IMR-90 (cell line): ENCODE data around the gene NHEJ1. TPM values are rescaled to one million over a fixed set of nuclear protein-coding genes. Genes with fewer than 3 reads are reported as not detected.

ENCODE experiments used
- ATAC-seq: fragments of 200-7000 bp; cut with Tn5 transposase; 2 replicates; pipeline ENCODE4 v1.9.1; 2020; ENCODE audit warnings: low read depth, mild to moderate bottlenecking, moderate library complexity
- BruUV-seq: library from RNA; stranded (reverse); fragments of 400-500 nt; replicated peaks from 2 replicates; lab custom pipeline; 2021; lab: Mats Ljungman, UMichigan
- CTCF ChIA-PET: fragments of 300-600 bp; formaldehyde crosslinking; extraction: SDS; loops from one replicate; lab custom pipeline; 2021; ENCODE audit warnings: antibody characterized with exemption; lab: Yijun Ruan, JAX
- POLR2A ChIA-PET: fragments of 300-600 bp; sonication (Branson Sonifier 250); formaldehyde crosslinking; loops from one replicate; lab custom pipeline; 2022; ENCODE audit warnings: antibody characterized with exemption; ENCODE audit not compliant: unreplicated experiment; lab: Charles Lee
- DNase-seq: peaks from one replicate; pipeline ENCODE4 v3.0.0; 2013
- H2AFZ ChIP-seq: replicated peaks from 2 replicates; pipeline ENCODE3; 2013; ENCODE audit warnings: low read length, mild to moderate bottlenecking; ENCODE audit not compliant: poor library complexity
- H2AK5ac ChIP-seq: 2 replicates; pipeline ENCODE4 v1.6.1; 2013; ENCODE audit warnings: low read depth, low read length, inconsistent platforms
- H2AK9ac ChIP-seq: replicated peaks from 2 replicates; pipeline ENCODE3; 2013; ENCODE audit warnings: mild to moderate bottlenecking, low read depth, low read length, moderate library complexity; ENCODE audit not compliant: poor library complexity
- H2BK120ac ChIP-seq: 2 replicates; pipeline ENCODE4 v1.6.1; 2013; ENCODE audit warnings: low read depth, low read length, inconsistent platforms
- H2BK15ac ChIP-seq: 3 replicates; pipeline ENCODE4 v1.6.1; 2013; ENCODE audit warnings: low read depth, low read length, inconsistent platforms
- H2BK20ac ChIP-seq: 2 replicates; pipeline ENCODE4 v1.6.1; 2013; ENCODE audit warnings: low read depth, mild to moderate bottlenecking, inconsistent platforms, low read length, moderate library complexity
- H2BK5ac ChIP-seq: 2 replicates; pipeline ENCODE4 v1.6.1; 2013; ENCODE audit warnings: mild to moderate bottlenecking, low read depth, low read length, inconsistent platforms; ENCODE audit not compliant: poor library complexity, severe bottlenecking
- H3K14ac ChIP-seq: replicated peaks from 2 replicates; pipeline ENCODE4 v1.6.1; 2013; ENCODE audit warnings: low read depth, low read length, inconsistent platforms
- H3K18ac ChIP-seq: 2 replicates; pipeline ENCODE4 v1.6.1; 2013; ENCODE audit warnings: low read depth, low read length, control low read depth
- H3K23ac ChIP-seq: 2 replicates; pipeline ENCODE4 v1.6.1; 2013; ENCODE audit warnings: low read depth, low read length, inconsistent platforms
- H3K27ac ChIP-seq: 2 replicates; pipeline ENCODE4 v1.5.1; 2013; ENCODE audit warnings: mild to moderate bottlenecking, control low read depth, low read length; ENCODE audit not compliant: insufficient read depth
- H3K27me3 ChIP-seq: 2 replicates; pipeline ENCODE4 v1.6.1; 2013; ENCODE audit warnings: low read length; ENCODE audit not compliant: control insufficient read depth, insufficient read depth
- H3K36me3 ChIP-seq: 2 replicates; pipeline ENCODE4 v1.6.1; 2013; ENCODE audit warnings: low read length, mixed read lengths; ENCODE audit not compliant: control insufficient read depth, insufficient read depth
- H3K4ac ChIP-seq: 2 replicates; pipeline ENCODE4 v1.6.1; 2013; ENCODE audit warnings: low read depth, low read length, inconsistent platforms
- H3K4me1 ChIP-seq: 2 replicates; pipeline ENCODE4 v1.6.1; 2013; ENCODE audit warnings: low read length, mixed read lengths; ENCODE audit not compliant: control insufficient read depth, insufficient read depth
- H3K4me2 ChIP-seq: 2 replicates; pipeline ENCODE4 v1.6.1; 2013; ENCODE audit warnings: low read depth, mild to moderate bottlenecking, control low read depth, low read length, moderate library complexity
- H3K4me3 ChIP-seq: 2 replicates; pipeline ENCODE4 v1.5.1; 2013; ENCODE audit warnings: low read depth, mild to moderate bottlenecking, control low read depth, low read length, moderate library complexity; ENCODE audit not compliant: insufficient read depth
- H3K56ac ChIP-seq: 2 replicates; pipeline ENCODE4 v1.6.1; 2013; ENCODE audit warnings: low read length, inconsistent platforms; ENCODE audit not compliant: insufficient read depth; ENCODE audit errors: extremely low read depth
- H3K79me1 ChIP-seq, 2 experiments: 2 replicates each; pipeline ENCODE4 v1.6.1; 2013; ENCODE audit warnings: low read length in 2 of 2, inconsistent platforms in 1 of 2, low read depth in 1 of 2
- H3K9ac ChIP-seq: 2 replicates; pipeline ENCODE4 v1.6.1; 2013; ENCODE audit warnings: low read depth, low read length, control low read depth
- H3K9me1 ChIP-seq: 2 replicates; pipeline ENCODE4 v1.6.1; 2013; ENCODE audit warnings: low read length, inconsistent platforms; ENCODE audit not compliant: insufficient read depth
- H3K9me3 ChIP-seq: 2 replicates; pipeline ENCODE4 v1.6.1; 2013; ENCODE audit warnings: low read length; ENCODE audit not compliant: control insufficient read depth, insufficient read depth
- H4K20me1 ChIP-seq: 2 replicates; pipeline ENCODE4 v1.6.1; 2013; ENCODE audit warnings: low read length, inconsistent platforms; ENCODE audit not compliant: insufficient read depth
- H4K5ac ChIP-seq: 2 replicates; pipeline ENCODE4 v1.6.1; 2013; ENCODE audit warnings: mild to moderate bottlenecking, low read depth, low read length, control low read depth
- H4K8ac ChIP-seq, 2 experiments: 2 replicates each; pipeline ENCODE4 v1.6.1; 2013; ENCODE audit warnings: low read depth in 2 of 2, low read length in 2 of 2, control low read depth in 1 of 2, inconsistent platforms in 1 of 2
- H4K91ac ChIP-seq: 2 replicates; pipeline ENCODE4 v1.6.1; 2013; ENCODE audit warnings: low read depth, low read length, inconsistent platforms; ENCODE audit not compliant: insufficient read depth
- CHD1 ChIP-seq: IDR thresholded peaks from 2 replicates; pipeline ENCODE4 v1.6.1; 2012; ENCODE audit warnings: low read depth, low read length, improper control_type of control experiment
- ELK1 ChIP-seq: fragments of 150-350 bp; IDR thresholded peaks from 2 replicates; pipeline ENCODE4 v1.6.1; 2016; ENCODE audit warnings: low read depth, mild to moderate bottlenecking, low read length, moderate library complexity, borderline replicate concordance
- FOS ChIP-seq: fragments of 150-350 bp; IDR thresholded peaks from 2 replicates; pipeline ENCODE4 v1.6.1; 2016; ENCODE audit warnings: low read depth, low read length
- MAFK ChIP-seq: IDR thresholded peaks from 2 replicates; pipeline ENCODE4 v1.6.1; 2012; ENCODE audit warnings: low read depth, low read length, improper control_type of control experiment
- MAZ ChIP-seq: IDR thresholded peaks from 2 replicates; pipeline ENCODE4 v1.6.1; 2012; ENCODE audit warnings: low read depth, mild to moderate bottlenecking, low read length, improper control_type of control experiment, moderate library complexity, borderline replicate concordance
- MXI1 ChIP-seq: IDR thresholded peaks from 2 replicates; pipeline ENCODE4 v1.6.1; 2012; ENCODE audit warnings: low read depth, mild to moderate bottlenecking, low read length, moderate library complexity, borderline replicate concordance
- NFE2L2 ChIP-seq: fragments of 150-350 bp; IDR thresholded peaks from 2 replicates; pipeline ENCODE4 v1.6.1; 2016; ENCODE audit warnings: low read depth, mild to moderate bottlenecking, low read length
- POLR2A ChIP-seq: IDR thresholded peaks from 2 replicates; pipeline ENCODE4 v1.6.1; 2012; ENCODE audit warnings: mild to moderate bottlenecking, low read depth, low read length
- RAD21 ChIP-seq: IDR thresholded peaks from 2 replicates; pipeline ENCODE4 v1.6.1; 2012; ENCODE audit warnings: low read length, improper control_type of control experiment
- RCOR1 ChIP-seq: IDR thresholded peaks from 2 replicates; pipeline ENCODE4 v1.6.1; 2012; ENCODE audit warnings: mild to moderate bottlenecking, low read length, improper control_type of control experiment; ENCODE audit not compliant: insufficient replicate concordance
- SMC3 ChIP-seq: fragments of 150-350 bp; IDR thresholded peaks from 2 replicates; pipeline ENCODE4 v1.6.1; 2016; ENCODE audit warnings: low read depth, mild to moderate bottlenecking, antibody characterized with exemption, low read length, moderate library complexity
- USF2 ChIP-seq: fragments of 150-350 bp; IDR thresholded peaks from 2 replicates; pipeline ENCODE4 v1.6.1; 2017; ENCODE audit warnings: mild to moderate bottlenecking, antibody characterized with exemption, low read length, low read depth
- WGBS, 2 experiments: methylation state at CpG; one replicate each; pipeline versions ENCODE4 v1.1.5 to v1.1.7; 2013; ENCODE audit warnings: missing lambda C conversion rate in 2 of 2; ENCODE audit not compliant: insufficient read length in 1 of 2; ENCODE audit errors: extremely low coverage in 2 of 2; 5-methylcytosine and 5-hydroxymethylcytosine counted together
- dilution Hi-C: fragments of 300-500 bp; cut with HindIII; formaldehyde crosslinking; loops from one replicate; pipeline ENCODE4 v1.14.3; 2018; ENCODE audit warnings: low sequenced_read_pairs; ENCODE audit not compliant: unreplicated experiment
- in situ Hi-C: fragments of 300-500 bp; cut with MboI; formaldehyde crosslinking; loops from 3 replicates; pipeline ENCODE4 v1.14.3; 2019; ENCODE audit warnings: low sequenced_read_pairs, inconsistent platforms, mixed read lengths
- intact Hi-C: fragments of 100-400 bp; cut with micrococcal nuclease; formaldehyde crosslinking; loops from 2 replicates; pipeline ENCODE4 v1.10.0; 2022
- polyA plus RNA-seq, 3 experiments: library from polyadenylated mRNA; depleted of rRNA; stranded (reverse); fragments of >200 nt; gene quantifications; 2 replicates each; pipeline ENCODE4 v1.2.3, GENCODE V29; 2012; ENCODE audit warnings: low replicate concordance in 1 of 3
- total RNA-seq: library from RNA; depleted of rRNA; stranded (reverse); fragments of >200 nt; gene quantifications from 2 replicates; pipeline ENCODE4 v1.2.3, GENCODE V29; 2012
- TF ChIP-seq, protein P1 (sequence below): conservative IDR thresholded peaks from 2 replicates; pipeline ENCODE4 v1.5.1; 2012; ENCODE audit warnings: mild to moderate bottlenecking, low read depth, low read length, improper control_type of control experiment

The NHEJ1 gene
- total and polyA plus RNA-seq, 2 of the 4 experiments (the other 2 are of a cell fraction), result 12.5 to 23.1 TPM

DNA sequence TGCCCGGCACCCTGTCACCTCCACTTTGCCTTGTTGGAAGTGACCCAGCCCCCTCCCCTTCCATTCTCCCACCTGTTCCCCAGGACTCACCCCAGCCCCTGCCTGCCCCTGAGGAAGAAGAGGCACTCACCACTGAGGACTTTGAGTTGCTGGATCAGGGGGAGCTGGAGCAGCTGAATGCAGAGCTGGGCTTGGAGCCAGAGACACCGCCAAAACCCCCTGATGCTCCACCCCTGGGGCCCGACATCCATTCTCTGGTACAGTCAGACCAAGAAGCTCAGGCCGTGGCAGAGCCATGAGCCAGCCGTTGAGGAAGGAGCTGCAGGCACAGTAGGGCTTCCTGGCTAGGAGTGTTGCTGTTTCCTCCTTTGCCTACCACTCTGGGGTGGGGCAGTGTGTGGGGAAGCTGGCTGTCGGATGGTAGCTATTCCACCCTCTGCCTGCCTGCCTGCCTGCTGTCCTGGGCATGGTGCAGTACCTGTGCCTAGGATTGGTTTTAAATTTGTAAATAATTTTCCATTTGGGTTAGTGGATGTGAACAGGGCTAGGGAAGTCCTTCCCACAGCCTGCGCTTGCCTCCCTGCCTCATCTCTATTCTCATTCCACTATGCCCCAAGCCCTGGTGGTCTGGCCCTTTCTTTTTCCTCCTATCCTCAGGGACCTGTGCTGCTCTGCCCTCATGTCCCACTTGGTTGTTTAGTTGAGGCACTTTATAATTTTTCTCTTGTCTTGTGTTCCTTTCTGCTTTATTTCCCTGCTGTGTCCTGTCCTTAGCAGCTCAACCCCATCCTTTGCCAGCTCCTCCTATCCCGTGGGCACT lies 21.9 kb upstream of the NHEJ1 start (continued):
- no peak for TF ChIP-seq CHD1

DNA sequence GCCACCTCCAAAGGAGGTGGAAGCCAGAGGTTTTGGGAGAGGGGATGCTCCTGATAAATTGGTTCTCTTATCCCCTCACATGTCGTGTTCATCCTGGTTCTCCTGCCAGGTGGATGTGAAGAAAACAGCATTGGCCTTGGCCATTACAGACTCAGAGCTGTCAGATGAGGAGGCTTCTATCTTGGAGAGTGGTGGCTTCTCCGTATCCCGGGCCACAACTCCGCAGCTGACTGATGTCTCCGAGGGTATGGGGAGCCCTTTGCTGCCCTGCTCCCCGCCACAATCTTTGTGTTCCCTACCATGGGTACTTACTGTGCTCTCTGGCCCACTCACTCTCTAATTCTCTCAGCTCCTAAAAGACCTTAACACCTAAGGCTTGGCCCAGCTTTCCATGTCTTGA lies 20.9 kb upstream of the NHEJ1 start:
- in situ Hi-C loops, result no loop called here
- no peak for TF ChIP-seq RCOR1
- no peak for TF ChIP-seq MAZ
- TF ChIP-seq ELK1, result no peak
- TF ChIP-seq NFE2L2, result no peak
- TF ChIP-seq MAFK, result no peak
- TF ChIP-seq MXI1, result no peak
- no peak for TF ChIP-seq CHD1
- TF ChIP-seq, protein P1, sequence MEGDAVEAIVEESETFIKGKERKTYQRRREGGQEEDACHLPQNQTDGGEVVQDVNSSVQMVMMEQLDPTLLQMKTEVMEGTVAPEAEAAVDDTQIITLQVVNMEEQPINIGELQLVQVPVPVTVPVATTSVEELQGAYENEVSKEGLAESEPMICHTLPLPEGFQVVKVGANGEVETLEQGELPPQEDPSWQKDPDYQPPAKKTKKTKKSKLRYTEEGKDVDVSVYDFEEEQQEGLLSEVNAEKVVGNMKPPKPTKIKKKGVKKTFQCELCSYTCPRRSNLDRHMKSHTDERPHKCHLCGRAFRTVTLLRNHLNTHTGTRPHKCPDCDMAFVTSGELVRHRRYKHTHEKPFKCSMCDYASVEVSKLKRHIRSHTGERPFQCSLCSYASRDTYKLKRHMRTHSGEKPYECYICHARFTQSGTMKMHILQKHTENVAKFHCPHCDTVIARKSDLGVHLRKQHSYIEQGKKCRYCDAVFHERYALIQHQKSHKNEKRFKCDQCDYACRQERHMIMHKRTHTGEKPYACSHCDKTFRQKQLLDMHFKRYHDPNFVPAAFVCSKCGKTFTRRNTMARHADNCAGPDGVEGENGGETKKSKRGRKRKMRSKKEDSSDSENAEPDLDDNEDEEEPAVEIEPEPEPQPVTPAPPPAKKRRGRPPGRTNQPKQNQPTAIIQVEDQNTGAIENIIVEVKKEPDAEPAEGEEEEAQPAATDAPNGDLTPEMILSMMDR, result no peak
- no peak for TF ChIP-seq RAD21
- TF ChIP-seq FOS, result no peak
- no peak for TF ChIP-seq USF2
- no peak for TF ChIP-seq SMC3
- TF ChIP-seq POLR2A, result no peak

More for the DNA sequence above, 20.9 kb upstream of the NHEJ1 start:
- no peak overlapping the region for H2BK5ac ChIP-seq
- no peak overlapping the region for H4K91ac ChIP-seq
- ATAC-seq, result no peak
- 0 out of 2 replicates have a peak, but pooled peaks cover 3% of the 10 kb centered on the region for H3K4me1 ChIP-seq
- H3K4me3 ChIP-seq, result no peak overlapping the region
- H3K18ac ChIP-seq, result no peak overlapping the region
- no peak overlapping the region for H3K27ac ChIP-seq
- H3K14ac ChIP-seq, result no peak overlapping the region
- H2BK120ac ChIP-seq, result no peak overlapping the region
- no peak overlapping the region for H4K5ac ChIP-seq
- H3K79me1 ChIP-seq, result peaks cover 28 to 34% of the 10 kb centered on the region in 2 experiments
- H2BK15ac ChIP-seq, result no peak overlapping the region
- no peak overlapping the region for H2AFZ ChIP-seq
- no peak overlapping the region for H3K9ac ChIP-seq
- no peak overlapping the region for H2BK20ac ChIP-seq
- no peak overlapping the region for H2AK9ac ChIP-seq
- POLR2A ChIA-PET, result no interaction called here
- H3K9me3 ChIP-seq, result no peaks in the 10 kb centered on the region
- no peak for DNase-seq
- peaks cover 14% of the 10 kb centered on the region; the same call in 1 of the 2 replicates for H4K20me1 ChIP-seq
- H3K56ac ChIP-seq, result no peak overlapping the region
- dilution Hi-C loops, result no loop called here
- CTCF ChIA-PET, result no interaction called here
- H3K4me2 ChIP-seq, result no peak overlapping the region
- H3K9me1 ChIP-seq, result 0 out of 2 replicates have a peak, but pooled peaks cover 2% of the 10 kb centered on the region
- BruUV-seq, result no TSS peak
- peaks cover 43% of the 10 kb centered on the region for H3K36me3 ChIP-seq
- H4K8ac ChIP-seq, result no peak overlapping the region
- 90% methylated on average over 3 of the region's 6 CpGs; no CpG with 5 or more reads in 1 of the 2 experiments for WGBS, 2 experiments
- H3K4ac ChIP-seq, result no peak overlapping the region
- intact Hi-C loops, result no loop called here
- H3K23ac ChIP-seq, result no peak overlapping the region
- H3K27me3 ChIP-seq, result no peaks in the 10 kb centered on the region
- H2AK5ac ChIP-seq, result no peak overlapping the region
